MCF 10A (cell line): Measurements from ENCODE around the gene SORBS2. TPM values are rescaled to one million over a fixed set of nuclear protein-coding genes. Genes with fewer than 3 reads are reported as not detected.

Experiments
- BruUV-seq: library from RNA; stranded (reverse); fragments of 400-500 nt; replicated peaks from 2 replicates; lab custom pipeline; 2021; lab: Mats Ljungman, UMichigan
- CTCF ChIA-PET: fragments of 300-600 bp; sonication (Branson Sonifier 250); formaldehyde crosslinking; extraction: SDS; loops from one replicate; lab custom pipeline; 2021; ENCODE audit warnings: antibody characterized with exemption, inconsistent platforms; lab: Yijun Ruan, JAX
- POLR2A ChIA-PET: fragments of 300-600, 350-650 bp; sonication (Branson Sonifier 250); formaldehyde crosslinking; extraction: SDS; loops from one replicate; lab custom pipeline; 2020; ENCODE audit warnings: antibody characterized with exemption, inconsistent platforms; lab: Yijun Ruan, JAX
- DNase-seq: peaks from one replicate; pipeline ENCODE4 v3.0.0-alpha.2; 2018; ENCODE audit not compliant: unreplicated experiment
- H3K27ac Mint-ChIP-seq: one replicate; pipeline ENCODE4 v1.8.0; 2022; ENCODE audit warnings: mild to moderate bottlenecking, low read depth, mixed read lengths; ENCODE audit not compliant: unreplicated experiment
- H3K27me3 Mint-ChIP-seq: one replicate; pipeline ENCODE4 v1.8.0; 2022; ENCODE audit warnings: mixed read lengths; ENCODE audit not compliant: insufficient read depth, unreplicated experiment
- H3K36me3 Mint-ChIP-seq: one replicate; pipeline ENCODE4 v1.8.0; 2022; ENCODE audit warnings: mild to moderate bottlenecking, moderate library complexity, mixed read lengths; ENCODE audit not compliant: insufficient read depth, unreplicated experiment
- H3K4me1 Mint-ChIP-seq: one replicate; pipeline ENCODE4 v1.8.0; 2022; ENCODE audit warnings: mixed read lengths; ENCODE audit not compliant: insufficient read depth, unreplicated experiment
- H3K4me3 Mint-ChIP-seq: one replicate; pipeline ENCODE4 v1.8.0; 2022; ENCODE audit warnings: mild to moderate bottlenecking, moderate library complexity, mixed read lengths; ENCODE audit not compliant: unreplicated experiment
- H3K9me3 Mint-ChIP-seq: one replicate; pipeline ENCODE4 v1.8.0; 2022; ENCODE audit warnings: mixed read lengths; ENCODE audit not compliant: unreplicated experiment
- CTCF ChIP-seq: fragments of 200-600 bp; IDR thresholded peaks from one replicate; pipeline ENCODE4 v1.8.0; 2022; ENCODE audit warnings: antibody characterized with exemption, mild to moderate bottlenecking; ENCODE audit not compliant: unreplicated experiment
- intact Hi-C: fragments of 100-400 bp; cut with micrococcal nuclease; formaldehyde crosslinking; loops from 2 replicates; pipeline ENCODE4 v1.14.1; 2022
- total RNA-seq: library from RNA; stranded (reverse); gene quantifications from 2 replicates; pipeline ENCODE4 v1.2.3, GENCODE V29; 2022

The SORBS2 gene
- total RNA-seq, 1 experiment from 2014 or later: 19.3 TPM

GRCh38 chr4:185683896-185684295 lies 128.1 kb downstream of the SORBS2 start:
- Mint-ChIP-seq H3K9me3 (no peaks in the 10 kb centered on the region), H3K27ac (no peak overlapping the region), H3K4me1 (peaks cover 7% of the 10 kb centered on the region), H3K4me3 (no peak overlapping the region), H3K27me3 (no peaks in the 10 kb centered on the region), H3K36me3 (peaks cover 6% of the 10 kb centered on the region)
- ChIA-PET POLR2A (no interaction called here), CTCF (no interaction called here)
- DNase-seq: no peak
- intact Hi-C loops: no loop called here
- BruUV-seq: no TSS peak
- no peak for TF ChIP-seq CTCF

GRCh38 chr4:185683222-185683621 lies 128.8 kb downstream of the SORBS2 start:
- no peak for TF ChIP-seq CTCF
- H3K4me3 Mint-ChIP-seq: no peak overlapping the region
- H3K27me3 Mint-ChIP-seq: no peaks in the 10 kb centered on the region
- intact Hi-C loops: no loop called here
- H3K4me1 Mint-ChIP-seq: peaks cover 7% of the 10 kb centered on the region
- no TSS peak for BruUV-seq
- CTCF ChIA-PET: no interaction called here
- POLR2A ChIA-PET: no interaction called here
- no peak for DNase-seq
- no peaks in the 10 kb centered on the region for H3K9me3 Mint-ChIP-seq
- no peak overlapping the region for H3K27ac Mint-ChIP-seq
- H3K36me3 Mint-ChIP-seq: peaks cover 6% of the 10 kb centered on the region

GRCh38 chr4:185682236-185682635 lies 129.8 kb downstream of the SORBS2 start:
- ChIA-PET CTCF (interaction anchor here (0.6 to 0.7 kb wide), 2 partner anchors 142 to 150 kb away, joined by 3 read pairs; no protein-coding TSS in a partner anchor), POLR2A (no interaction called here)
- Mint-ChIP-seq H3K9me3 (no peaks in the 10 kb centered on the region), H3K27me3 (no peaks in the 10 kb centered on the region), H3K36me3 (peaks cover 6% of the 10 kb centered on the region), H3K4me1 (peaks cover 7% of the 10 kb centered on the region), H3K27ac (peak overlapping the region; percentile 27), H3K4me3 (no peak overlapping the region)
- BruUV-seq: no TSS peak
- TF ChIP-seq CTCF: no peak
- intact Hi-C loops: no loop called here
- peak; percentile 50 for DNase-seq

- no peak overlapping the region for H3K4me3 Mint-ChIP-seq
- BruUV-seq: no TSS peak
- H3K9me3 Mint-ChIP-seq: no peaks in the 10 kb centered on the region
- H3K27ac Mint-ChIP-seq: peak overlapping the region; percentile 27
- no peak for DNase-seq
- no peaks in the 10 kb centered on the region for H3K27me3 Mint-ChIP-seq
- H3K4me1 Mint-ChIP-seq: peaks cover 7% of the 10 kb centered on the region
- POLR2A ChIA-PET: interaction anchor here (0.7 kb wide), 1 partner anchor 10 kb away, joined by 3 read pairs; no protein-coding TSS in a partner anchor
- CTCF ChIA-PET: interaction anchor here (0.7 kb wide), 1 partner anchor 142 kb away, joined by 3 read pairs; no protein-coding TSS in a partner anchor
- peaks cover 6% of the 10 kb centered on the region for H3K36me3 Mint-ChIP-seq
- intact Hi-C loops: no loop called here
- TF ChIP-seq CTCF: no peak
Measured at GRCh38 chr4:185681604-185682003, 130.4 kb downstream of the SORBS2 start.
